GM21737 (cell line): ENCODE results near the gene BHLHA15.

Experiments
- ATAC-seq: cut with Tn5 transposase; IDR thresholded peaks from one replicate; pipeline ENCODE4 v1.9.1; 2021; ENCODE audit warnings: mild to moderate bottlenecking, moderate library complexity; ENCODE audit not compliant: unreplicated experiment

Gene BHLHA15

DNA sequence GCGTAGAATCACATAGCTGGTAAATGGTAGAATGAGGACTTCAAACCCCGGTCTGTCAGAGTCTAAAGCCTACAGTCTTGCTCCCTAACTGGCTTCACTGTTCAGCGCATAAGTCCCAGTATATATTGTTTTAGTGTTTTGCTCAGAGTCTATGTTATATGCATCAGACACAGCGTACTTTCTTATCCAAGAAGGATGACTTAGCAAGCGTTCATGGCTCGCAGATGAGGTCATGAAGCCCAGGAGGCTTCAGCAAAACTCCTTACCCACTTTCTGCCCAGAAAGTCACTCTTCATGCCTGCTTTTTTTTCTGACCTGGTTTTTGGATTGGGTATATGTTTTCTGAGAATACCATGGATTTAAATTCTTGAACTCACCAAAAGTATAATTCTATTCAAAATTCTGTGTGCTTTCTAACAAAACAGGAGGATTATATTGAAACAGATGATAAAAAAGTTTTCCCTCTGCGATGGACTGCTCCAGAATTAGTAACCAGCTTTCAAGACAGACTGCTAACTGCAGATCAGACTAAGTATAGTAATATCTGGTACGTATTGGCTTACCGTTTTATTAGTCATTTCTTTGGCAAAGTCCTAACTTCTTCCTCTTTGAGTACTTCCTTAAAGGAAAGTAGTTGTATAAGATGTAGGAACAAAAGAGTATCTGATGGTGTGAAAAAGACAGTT lies 24.6 kb upstream of the BHLHA15 start:
- ATAC-seq = no peak

DNA sequence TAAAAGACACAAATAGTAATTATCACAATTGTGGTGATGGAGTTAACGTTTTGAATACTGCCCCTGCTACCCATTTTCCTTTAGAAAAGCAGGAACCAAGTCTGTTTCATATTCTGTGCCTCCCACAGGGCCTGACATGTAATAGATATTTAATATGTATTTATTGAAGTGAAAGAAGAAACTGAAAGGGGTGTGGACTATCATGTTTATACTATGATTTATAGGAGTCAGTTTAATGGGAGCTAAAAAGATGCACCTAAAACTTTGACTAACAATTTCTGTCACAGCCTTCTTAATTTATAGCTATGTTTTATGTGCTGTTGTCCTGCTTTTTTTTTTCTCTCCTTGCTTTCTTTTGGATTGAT lies 24.1 kb upstream of the BHLHA15 start:
- no peak for ATAC-seq

- ATAC-seq = no peak
These were observed 21.7 kb upstream of the BHLHA15 start for GRCh38 chr7:98189559-98189958.

GRCh38 chr7:98191668-98192431 lies 19.4 kb upstream of the BHLHA15 start:
- no peak for ATAC-seq

- no peak for ATAC-seq
These were observed 18.3 kb upstream of the BHLHA15 start for GRCh38 chr7:98192781-98193457.

DNA sequence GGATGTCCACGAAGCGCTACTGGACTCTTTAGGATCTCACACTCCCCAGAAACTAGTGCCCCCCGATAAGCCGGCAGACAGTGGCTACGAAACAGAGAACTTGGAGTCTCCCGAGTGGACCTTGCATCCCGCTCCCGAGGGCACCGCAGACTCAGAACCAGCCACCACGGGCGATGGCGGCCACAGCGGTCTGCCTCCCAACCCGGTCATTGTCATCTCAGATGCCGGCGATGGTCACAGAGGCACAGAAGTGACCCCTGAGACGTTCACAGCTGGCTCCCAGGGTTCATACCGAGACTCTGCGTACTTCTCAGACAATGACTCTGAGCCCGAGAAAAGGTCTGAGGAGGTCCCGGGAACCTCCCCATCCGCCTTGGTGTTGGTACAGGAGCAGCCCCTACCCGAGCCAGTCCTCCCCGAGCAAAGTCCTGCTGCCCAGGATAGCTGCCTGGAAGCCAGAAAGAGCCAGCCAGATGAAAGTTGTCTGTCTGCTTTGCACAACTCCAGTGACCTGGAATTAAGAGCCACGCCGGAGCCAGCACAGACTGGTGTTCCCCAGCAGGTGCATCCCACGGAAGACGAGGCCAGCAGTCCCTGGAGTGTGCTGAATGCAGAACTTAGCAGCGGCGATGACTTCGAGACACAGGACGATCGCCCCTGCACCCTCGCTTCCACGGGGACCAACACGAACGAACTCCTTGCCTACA lies 17.6 kb upstream of the BHLHA15 start:
- no peak for ATAC-seq

GRCh38 chr7:98194186-98194585 lies 17.1 kb upstream of the BHLHA15 start:
- ATAC-seq = no peak

- no peak for ATAC-seq
These were observed 16.4 kb upstream of the BHLHA15 start for GRCh38 chr7:98194672-98195457.

DNA sequence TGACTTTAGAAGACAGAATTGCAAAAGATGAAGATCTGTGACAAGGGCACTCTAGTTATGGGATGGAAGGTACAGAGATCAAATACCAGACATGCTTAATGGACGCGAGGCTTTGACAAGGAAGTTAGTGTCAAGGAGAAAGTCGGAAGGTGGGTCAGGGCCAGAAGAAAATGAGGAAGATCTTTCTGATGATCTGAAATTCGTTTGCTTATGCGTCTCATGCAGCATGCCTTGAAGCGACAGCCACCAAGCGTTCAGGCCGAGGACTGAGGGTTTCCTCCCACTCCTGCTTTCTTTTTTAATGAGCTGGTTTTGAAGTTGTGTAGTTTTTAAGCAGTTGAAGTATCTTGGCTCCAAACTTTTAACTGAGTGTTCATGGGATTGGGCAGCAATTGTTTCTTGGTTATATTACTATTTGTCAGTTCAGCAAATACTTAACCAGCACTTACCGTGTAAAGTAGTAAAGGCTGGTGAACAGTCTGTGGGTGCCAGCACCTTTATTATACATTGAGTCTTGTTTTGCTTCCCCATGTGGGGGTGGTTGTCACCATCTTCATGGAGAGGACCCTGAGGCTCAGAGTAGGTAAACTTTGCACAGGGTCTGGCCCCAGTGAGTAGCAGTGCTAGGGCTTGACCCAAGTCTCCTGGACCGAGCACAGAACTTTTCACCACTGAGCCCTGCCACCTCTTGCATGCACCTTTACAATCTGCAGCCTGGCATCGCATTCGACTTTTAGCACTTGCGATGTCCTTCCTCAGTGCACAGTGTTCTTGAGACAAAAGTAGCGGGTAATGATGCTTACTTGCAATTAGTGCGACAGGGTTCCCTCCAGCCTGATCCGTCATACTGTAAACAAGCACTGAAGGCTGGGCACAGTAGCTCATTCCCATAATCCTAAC lies 14.3 kb upstream of the BHLHA15 start:
- ATAC-seq = no peak

DNA sequence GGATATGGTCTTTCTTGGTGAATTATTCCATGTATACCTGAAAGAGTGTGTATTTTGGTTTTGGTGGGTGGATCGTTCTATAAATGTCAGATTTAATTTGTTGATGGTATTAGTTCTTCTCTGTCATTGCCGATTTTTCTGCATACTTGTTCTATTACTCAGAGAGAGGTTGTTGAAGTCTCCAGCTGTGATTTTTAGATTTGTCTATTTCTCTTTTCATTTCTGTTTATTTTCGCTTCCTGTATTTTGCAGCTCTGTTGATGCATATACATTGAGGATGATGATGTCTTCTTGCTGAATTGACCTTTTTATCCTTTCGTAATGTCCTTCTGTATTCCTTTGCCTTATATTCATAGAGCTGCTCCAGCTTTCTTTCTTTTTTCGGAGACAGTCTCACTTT lies 12.1 kb upstream of the BHLHA15 start:
- no peak for ATAC-seq

- peak; percentile 36 for ATAC-seq
These were observed 10.9 kb upstream of the BHLHA15 start for GRCh38 chr7:98200364-98200763.

GRCh38 chr7:98202367-98203195 lies 8.7 kb upstream of the BHLHA15 start:
- peak; percentile 92 for ATAC-seq

DNA sequence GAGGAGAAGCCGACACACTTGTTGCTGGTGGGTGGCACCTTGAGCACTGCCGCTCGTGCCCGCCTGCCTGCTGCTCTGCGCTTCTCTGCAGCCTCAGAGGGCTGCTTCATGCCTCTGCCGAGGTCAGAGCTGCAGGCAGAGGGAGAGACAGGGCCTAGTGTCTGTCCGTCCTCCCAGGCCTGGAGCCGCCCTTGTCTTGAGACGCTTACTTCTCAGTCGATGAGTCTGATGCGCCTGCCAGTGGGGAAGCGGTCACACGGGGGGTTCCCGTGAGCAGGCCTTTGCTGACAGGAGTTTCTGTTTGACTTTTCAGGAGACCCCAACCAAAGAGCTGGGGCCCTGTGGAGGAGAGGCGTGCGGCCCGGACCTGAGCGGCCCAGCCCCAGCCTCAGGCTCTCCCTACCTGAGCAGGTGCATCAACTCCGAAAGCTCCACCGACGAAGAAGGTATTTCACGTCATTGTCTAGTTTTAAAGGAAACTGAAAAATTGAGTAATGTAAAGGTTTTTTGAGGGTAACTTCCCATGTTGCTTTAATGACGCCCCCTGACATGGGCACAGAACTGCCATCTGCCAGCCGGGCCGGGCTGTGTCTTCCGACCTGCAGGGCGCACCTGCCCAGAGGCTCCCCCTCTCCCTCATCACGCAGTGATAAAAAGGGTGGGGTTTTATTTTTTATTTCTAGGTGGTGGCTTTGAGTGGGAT lies 7.8 kb upstream of the BHLHA15 start:
- ATAC-seq = peak; percentile 23

DNA sequence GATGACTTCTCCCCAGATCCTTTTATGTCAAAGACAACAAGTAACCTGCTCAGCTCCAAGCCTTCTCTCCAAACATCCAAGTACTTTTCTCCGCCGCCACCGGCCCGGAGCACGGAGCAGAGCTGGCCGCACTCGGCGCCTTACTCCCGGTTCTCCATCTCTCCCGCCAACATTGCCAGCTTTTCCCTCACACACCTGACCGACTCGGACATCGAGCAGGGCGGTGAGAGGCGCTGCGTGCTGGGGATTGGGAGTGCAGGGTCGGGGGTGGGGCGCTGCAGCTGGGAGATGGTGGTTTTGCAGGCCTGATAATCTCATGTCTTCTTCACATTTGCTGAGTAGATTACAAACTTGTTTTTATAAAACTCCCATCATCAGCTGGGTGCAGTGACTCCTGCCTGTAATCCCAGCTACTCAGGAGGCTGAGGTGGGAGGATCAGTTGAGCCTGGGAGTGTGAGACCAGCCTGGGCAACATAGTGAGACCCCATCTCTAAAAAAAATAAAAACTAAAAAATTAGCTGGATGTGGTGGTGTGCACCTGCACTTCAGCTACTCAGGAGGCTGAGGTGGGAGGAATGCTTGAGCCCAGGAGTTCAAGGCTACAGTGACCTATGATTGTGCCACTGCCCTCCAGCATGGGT lies 7.2 kb upstream of the BHLHA15 start:
- no peak for ATAC-seq

GRCh38 chr7:98204670-98205069 lies 6.6 kb upstream of the BHLHA15 start:
- ATAC-seq = no peak

DNA sequence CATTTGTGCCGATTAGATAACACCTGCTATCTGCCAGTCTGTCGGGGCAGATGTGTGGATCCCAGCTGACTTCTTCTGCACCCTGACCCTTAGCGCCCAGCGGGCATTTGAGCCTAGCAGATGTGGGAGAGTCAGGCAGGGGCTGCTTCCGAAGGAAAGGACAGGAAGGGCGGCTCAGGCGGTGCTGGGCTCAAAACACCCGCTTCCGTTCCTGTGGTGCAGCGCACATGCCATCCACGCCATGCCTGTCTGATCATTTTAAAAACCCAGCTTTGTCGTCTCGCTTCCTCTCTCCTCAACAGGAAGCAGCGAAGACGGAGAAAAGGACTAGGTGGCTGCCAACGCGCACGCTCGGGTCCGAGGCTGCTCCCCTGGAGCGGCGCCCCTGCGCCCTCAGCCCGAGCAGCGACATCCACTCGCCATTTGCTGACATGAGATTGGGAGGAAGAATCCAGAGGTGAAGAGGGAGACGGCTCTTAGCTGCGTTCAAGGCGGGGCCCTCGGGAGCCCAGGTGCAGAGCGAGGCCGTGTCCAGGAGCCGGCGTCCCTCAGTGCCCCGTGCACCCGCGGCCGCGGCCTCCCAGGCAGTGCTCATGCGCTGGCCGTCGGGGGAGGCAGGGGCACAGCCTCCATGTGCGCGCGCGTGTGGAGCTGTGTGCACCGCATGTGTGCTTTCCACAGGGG lies 5.9 kb upstream of the BHLHA15 start:
- ATAC-seq = no peak
